HG03439 (cell line): ENCODE data around the gene PADI1.

Experiments
- ATAC-seq: cut with Tn5 transposase; IDR thresholded peaks from one replicate; pipeline ENCODE4 v1.9.1; 2021; ENCODE audit warnings: mild to moderate bottlenecking, moderate library complexity; ENCODE audit not compliant: unreplicated experiment

The PADI1 gene

GRCh38 chr1:17181781-17182464 lies 23.0 kb upstream of the PADI1 start:
- ATAC-seq = no peak

- ATAC-seq = no peak
Observed at GRCh38 chr1:17183388-17184160, 21.4 kb upstream of the PADI1 start.

DNA sequence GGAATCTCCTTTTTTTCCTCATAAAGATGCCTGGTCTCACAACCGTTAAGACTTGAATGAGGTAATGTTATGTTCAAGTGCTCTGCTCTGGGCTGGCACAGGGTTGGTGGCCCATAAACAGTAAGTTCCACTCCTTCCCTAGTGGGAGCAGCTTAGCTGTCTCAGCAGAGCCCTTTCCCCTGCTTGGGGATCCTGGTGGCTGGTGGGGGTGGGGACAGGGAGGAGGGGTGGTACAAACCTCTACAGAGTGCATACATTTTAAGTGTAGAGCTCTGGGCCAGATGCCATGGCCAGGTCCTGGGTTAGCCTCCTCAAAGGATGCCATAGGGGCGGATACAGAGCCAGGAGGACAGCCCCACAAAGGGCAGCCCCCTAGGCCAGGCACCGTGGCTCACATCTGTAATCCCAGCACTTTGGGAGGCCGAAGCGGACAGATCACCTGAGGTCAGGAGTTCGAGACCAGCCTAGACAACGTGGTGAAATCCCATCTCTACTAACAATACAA lies 20.7 kb upstream of the PADI1 start:
- no peak for ATAC-seq

- ATAC-seq = no peak
Observed at GRCh38 chr1:17184822-17185484, 20.0 kb upstream of the PADI1 start.

- no peak for ATAC-seq
Observed at GRCh38 chr1:17185485-17185860, 19.5 kb upstream of the PADI1 start.

DNA sequence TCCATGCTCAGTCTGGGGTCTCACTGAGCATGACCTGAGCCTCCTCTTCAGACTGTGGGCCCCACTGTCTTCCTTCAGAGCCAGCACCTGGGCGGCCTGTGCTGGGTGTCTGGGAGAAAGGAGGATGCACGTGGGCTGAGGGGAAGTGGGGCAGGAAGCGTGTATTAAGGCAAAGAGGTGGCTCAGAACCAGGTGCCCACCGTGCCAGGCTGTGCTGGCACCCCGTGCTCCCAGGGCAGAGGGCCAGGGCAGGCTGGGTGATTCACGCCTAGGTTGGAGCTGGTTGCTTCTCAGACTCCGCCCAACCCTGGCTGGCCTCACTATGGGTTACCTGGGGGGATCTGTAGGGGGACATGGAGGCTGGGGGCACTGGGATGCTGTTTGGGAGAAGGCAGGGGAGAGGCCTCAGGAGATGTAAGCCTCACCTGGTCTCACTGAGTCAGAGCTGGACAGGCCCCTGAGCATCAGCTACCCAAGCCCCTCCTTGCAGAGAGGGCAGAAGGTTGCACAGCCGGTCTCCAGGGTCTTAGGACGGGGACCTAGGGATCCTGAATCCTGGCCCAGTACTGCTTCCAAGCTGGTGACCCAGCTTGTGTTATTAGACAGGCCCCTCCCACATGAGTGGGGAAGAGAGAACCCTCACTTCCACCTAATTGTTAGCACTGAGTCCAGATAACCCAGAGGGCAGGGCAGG lies 18.6 kb upstream of the PADI1 start:
- ATAC-seq = no peak

- ATAC-seq = no peak
Observed at GRCh38 chr1:17187051-17187450, 17.9 kb upstream of the PADI1 start.

DNA sequence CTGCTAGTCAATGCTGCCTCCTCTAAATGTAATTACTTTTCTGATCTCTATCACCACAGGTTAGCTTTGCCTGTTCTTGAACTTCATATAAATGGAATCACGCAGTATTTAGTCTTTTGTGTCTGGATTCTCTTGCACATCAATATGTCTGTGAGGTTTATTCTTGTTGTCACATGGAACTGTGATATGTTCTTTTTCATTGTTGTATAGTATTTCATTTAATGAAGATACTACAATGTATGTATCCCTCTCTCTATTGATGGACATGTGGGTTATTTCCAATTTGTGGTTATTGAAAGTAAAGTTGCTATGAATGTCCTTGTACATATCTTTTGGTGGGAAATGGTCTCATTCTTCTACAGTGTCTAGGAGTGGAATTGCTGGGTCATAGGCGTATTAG lies 16.7 kb upstream of the PADI1 start:
- ATAC-seq = no peak

DNA sequence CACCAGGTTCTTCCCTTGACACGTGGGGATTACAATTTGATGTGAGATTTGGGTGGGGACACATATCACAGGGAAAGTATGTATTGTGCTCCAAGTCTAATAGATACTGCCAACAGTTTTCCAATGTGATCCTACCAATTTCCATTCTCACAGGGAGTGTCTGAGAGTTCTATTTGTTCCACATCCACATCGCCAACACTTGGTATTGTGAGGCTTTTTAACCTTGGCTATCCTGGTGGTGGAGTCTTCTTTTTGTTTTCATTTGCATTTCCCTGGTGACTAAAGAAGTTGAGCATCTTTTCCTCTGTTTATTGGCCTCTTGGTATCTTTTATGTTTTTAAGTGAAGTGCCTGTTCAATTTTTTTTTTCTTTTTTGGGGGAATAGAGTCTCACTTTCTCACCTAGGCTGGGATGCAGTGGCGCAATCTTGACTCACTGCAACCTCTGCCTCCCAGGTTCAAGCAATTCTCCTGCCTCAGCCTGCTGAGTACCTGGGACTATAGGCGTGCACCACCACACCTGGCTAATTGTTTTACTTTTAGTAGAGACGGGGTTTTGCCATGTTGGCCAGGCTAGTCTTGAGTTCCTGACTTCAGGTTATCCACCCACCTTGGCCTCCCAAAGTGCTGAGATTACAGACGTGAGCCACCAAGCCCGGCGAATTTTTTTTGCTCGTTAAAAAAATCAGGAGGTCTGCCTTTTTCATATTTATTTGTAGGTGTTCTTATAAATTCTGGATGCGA lies 15.9 kb upstream of the PADI1 start:
- ATAC-seq = no peak

DNA sequence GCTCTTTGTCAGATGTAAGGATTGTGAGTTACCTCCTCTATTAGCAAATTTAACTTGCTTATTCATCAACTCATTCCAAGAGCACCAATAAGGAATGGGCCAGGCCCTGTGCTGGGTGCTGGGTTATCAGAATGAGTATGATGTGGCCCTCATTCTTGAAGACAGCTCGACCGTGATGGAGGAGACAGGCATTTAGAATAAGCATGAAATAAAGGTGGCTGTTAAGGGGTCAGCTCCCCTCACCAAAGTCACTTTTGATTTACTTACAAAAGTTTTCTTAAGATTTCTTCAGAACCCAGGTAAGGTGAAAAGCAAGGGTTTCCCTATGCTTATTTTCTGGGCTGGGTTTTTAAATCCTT lies 15.3 kb upstream of the PADI1 start:
- no peak for ATAC-seq

- ATAC-seq = no peak
Observed at GRCh38 chr1:17190010-17190995, 14.6 kb upstream of the PADI1 start.

- ATAC-seq = no peak
Observed at GRCh38 chr1:17191990-17192242, 13.0 kb upstream of the PADI1 start.

DNA sequence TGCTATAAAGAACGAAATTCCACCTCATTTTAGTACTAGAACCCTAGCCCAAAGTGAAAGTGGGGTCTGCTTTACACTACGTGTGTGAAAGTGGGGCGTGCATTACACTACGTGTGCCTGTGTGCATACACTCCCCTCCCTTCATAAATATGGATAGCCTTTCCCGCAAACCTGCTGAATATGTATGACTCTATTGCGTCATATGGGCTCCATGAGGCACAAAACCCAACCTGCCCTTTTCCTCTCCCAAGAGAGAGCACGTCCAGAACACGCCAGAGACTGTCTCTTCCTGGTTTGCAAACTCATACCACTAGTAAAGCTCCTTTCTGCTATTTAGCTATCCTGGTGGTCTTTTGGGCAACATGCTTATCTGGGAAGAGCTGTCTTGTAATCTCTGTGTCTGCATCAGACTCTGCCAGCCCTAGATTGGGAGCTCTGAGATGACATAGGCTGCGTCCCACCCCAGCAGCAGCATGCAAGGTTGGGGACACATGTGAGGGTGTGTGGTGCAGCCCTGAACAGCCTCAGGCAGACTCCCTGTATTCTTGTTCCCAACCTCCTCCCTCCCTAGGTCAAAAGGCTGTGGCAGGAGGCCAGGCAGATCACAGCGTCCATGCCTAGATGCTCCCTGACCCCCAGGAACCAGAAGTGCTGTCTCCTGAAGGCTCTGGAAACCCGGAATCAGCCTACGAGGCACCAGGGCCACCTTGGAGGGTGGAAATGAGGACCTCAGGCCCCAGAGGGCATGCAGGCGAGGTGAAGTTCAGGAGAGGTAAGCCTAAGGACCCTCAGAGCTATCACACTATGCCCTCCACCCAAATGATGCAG lies 12.3 kb upstream of the PADI1 start:
- ATAC-seq = no peak

DNA sequence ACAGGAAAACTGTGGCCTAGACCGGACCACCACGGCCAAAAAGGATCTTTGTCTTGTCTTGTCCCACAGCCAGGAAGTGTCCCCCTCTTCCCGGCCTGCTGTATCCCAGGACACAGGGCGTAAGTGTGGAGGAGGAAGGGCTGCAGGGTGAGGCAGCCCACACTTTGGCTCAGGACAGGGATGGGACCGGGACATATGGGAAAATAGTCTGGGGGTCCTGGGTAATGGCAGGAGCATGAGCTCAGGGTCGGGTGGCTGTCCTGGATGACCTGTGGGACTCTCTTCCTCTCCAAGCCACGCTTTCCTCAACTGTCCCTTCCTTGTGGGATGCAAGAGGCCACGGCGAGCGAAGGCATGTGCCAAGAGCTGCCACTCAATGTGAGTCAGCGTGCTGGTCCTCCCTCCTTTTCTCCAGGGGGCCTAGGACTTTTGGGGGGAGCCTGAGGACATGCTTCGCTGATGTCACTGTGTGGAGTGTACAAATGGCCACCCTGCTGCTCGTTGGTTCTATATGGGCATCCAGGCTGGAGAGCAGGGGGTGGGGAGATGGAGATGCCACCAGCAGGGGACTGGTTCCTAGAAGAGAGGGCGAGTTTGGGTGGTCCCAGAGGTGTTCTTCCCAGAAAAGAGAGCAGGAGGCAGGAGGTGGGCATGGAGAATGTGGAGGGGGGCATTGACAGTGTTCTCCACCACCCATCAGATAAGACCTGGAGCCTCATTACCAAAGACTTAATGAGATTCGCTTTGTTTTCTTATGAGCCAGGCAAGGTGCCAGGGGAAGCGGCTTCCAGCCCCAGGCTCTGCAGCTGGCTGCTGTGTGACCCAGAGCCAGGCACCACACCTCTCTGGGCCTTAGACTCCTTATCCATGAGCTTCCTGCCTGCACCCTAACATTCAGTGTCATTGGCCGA lies 11.5 kb upstream of the PADI1 start:
- ATAC-seq = no peak

GRCh38 chr1:17194133-17194475 lies 10.8 kb upstream of the PADI1 start:
- ATAC-seq = no peak

DNA sequence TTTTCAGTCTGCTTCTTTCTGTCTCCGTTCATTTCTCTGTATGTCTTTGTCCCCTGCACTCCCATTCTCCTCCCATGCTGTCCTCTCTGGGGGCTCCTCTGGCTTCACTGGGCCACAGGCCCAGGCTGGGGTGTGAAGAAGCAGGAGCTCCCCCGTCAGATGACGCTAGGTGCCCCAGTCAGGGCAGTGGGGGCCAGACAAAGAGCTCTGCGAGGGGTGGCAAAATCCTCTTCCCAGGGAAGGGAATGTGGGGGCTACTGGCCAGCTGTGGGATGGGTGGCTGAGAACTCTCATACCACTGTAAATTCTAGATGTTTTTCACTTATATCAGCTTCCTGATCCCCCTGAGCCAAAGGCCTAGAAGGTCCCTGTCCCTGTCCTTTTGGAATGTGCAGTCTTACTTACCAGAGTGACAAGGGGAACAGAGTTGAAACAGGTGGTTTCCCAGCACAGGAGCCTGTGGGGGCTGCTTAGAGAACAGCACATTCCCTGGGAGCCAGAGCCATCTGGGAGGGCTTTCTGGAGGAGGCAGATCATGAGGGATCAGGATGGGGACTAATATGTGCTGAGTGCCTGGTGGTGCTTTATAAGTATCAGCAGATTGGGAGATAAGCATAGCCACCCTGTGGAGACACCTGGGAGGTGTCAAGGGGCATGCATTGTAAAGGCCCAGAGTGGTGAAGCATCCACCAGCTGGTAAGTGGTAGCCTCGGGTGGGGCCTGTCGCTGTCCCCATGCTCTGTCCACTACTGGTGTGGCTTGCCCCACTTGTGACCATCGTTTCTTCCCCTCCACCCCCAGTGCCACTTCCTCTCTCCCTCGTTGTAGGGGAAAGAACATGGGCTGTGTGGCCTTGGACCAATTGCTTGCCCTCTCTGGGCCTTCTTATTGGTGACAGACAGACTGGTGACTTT lies 10.1 kb upstream of the PADI1 start:
- ATAC-seq = no peak

- no peak for ATAC-seq
Observed at GRCh38 chr1:17195731-17196130, 9.2 kb upstream of the PADI1 start.
